AG04449 (cell line): ENCODE data around the gene APOO.

ENCODE experiments used
- CTCF ChIA-PET: fragments of 350-600 bp; formaldehyde crosslinking; extraction: SDS; loops from one replicate; lab custom pipeline; 2021; ENCODE audit warnings: antibody characterized with exemption; lab: Yijun Ruan, JAX
- POLR2A ChIA-PET: fragments of 400-600, 350-600 bp; formaldehyde crosslinking; extraction: SDS; loops from one replicate; lab custom pipeline; 2020; ENCODE audit warnings: antibody characterized with exemption, inconsistent platforms; lab: Yijun Ruan, JAX
- DNase-seq: peaks from one replicate; pipeline ENCODE4 v3.0.0-alpha.2; 2010; ENCODE audit warnings: low read depth, low spot score
- H3K4me3 ChIP-seq: 2 replicates; pipeline ENCODE4 v1.5.1; 2011; ENCODE audit warnings: low read depth, mild to moderate bottlenecking, control low read depth, low read length
- TF ChIP-seq, protein P1 (sequence below): IDR thresholded peaks from one replicate; pipeline ENCODE4 v1.5.1; 2011; ENCODE audit warnings: mild to moderate bottlenecking, moderate library complexity, low read length, control low read depth, inconsistent platforms; ENCODE audit not compliant: insufficient read depth; ENCODE audit errors: missing control alignments

Gene APOO

DNA sequence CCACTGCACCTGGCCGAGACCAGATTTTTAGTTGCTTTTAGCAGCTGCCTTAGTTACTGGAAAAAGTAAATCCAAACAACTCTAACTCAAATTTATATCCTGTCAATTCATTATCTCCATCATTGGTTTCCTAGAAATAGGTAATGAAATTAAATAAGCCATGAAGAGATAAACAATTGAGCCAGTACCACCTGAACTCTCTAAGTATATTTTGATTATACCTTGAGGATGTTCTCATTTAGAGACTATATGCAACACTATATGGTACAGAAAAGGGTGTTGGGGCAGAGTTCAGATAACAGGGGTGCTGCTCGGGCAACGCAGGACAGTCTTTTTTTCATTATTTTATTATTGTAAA lies 89.8 kb downstream of the APOO start:
- no peak overlapping the region for H3K4me3 ChIP-seq
- CTCF ChIA-PET = no interaction called here
- TF ChIP-seq, protein P1, sequence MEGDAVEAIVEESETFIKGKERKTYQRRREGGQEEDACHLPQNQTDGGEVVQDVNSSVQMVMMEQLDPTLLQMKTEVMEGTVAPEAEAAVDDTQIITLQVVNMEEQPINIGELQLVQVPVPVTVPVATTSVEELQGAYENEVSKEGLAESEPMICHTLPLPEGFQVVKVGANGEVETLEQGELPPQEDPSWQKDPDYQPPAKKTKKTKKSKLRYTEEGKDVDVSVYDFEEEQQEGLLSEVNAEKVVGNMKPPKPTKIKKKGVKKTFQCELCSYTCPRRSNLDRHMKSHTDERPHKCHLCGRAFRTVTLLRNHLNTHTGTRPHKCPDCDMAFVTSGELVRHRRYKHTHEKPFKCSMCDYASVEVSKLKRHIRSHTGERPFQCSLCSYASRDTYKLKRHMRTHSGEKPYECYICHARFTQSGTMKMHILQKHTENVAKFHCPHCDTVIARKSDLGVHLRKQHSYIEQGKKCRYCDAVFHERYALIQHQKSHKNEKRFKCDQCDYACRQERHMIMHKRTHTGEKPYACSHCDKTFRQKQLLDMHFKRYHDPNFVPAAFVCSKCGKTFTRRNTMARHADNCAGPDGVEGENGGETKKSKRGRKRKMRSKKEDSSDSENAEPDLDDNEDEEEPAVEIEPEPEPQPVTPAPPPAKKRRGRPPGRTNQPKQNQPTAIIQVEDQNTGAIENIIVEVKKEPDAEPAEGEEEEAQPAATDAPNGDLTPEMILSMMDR = no peak
- POLR2A ChIA-PET = no interaction called here
- no peak for DNase-seq

DNA sequence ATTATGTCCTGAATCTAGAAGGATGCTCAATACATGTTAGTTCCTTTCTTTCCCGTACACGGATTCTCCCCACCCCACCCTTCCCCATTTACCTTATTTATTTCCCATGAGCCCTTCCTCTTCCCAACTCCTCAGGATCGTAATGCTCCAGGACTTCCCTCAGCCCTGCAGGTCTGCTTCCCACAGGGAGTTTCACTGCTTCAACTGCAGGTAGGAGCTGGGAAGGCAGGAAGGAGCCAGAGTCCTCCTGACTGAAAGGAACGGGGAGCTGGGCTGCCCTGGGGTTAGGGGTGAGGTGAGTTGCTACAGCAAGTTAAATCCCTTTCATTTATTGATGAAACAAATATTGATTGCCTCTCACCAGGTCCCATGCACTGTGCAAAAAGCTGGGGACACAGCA lies 91.6 kb downstream of the APOO start:
- CTCF ChIA-PET = no interaction called here

DNA sequence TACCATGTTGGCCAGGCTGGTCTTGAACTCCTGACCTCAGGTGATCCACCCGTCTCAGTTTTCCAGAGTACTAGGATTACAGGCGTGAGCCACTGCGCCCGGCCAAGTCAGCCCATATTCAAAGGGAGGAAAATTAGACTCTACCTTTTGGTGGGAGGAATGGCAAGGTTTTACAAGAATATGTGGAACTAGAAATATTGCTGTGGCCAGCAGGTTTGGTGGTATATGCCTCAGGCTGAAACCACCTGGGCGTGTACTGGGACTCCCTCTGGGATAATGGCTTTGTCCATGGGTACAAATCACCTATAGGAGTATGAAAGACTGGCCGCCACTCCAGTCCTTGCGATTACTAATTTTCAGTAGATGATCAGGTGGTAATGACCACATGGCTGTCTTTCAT lies 92.4 kb downstream of the APOO start:
- CTCF ChIA-PET = no interaction called here
- POLR2A ChIA-PET = no interaction called here
- TF ChIP-seq, protein P1 = no peak
- DNase-seq = no peak
- no peak overlapping the region for H3K4me3 ChIP-seq

More for the DNA sequence above, 91.6 kb downstream of the APOO start:
- POLR2A ChIA-PET = no interaction called here
- TF ChIP-seq, protein P1 = no peak
- no peak for DNase-seq
- no peak overlapping the region for H3K4me3 ChIP-seq

GRCh38 chrX:23813808-23814207 lies 93.9 kb downstream of the APOO start:
- POLR2A ChIA-PET = no interaction called here
- no peak for DNase-seq
- CTCF ChIA-PET = interaction anchor here (1.5 kb wide), 1 partner anchor 30 kb away, joined by 4 read pairs; no protein-coding TSS in a partner anchor
- TF ChIP-seq, protein P1 = no peak
- no peak overlapping the region for H3K4me3 ChIP-seq

GRCh38 chrX:23811656-23812055 lies 96.1 kb downstream of the APOO start:
- TF ChIP-seq, protein P1 = no peak
- no peak for DNase-seq
- ChIA-PET POLR2A (no interaction called here), CTCF (no interaction called here)
- H3K4me3 ChIP-seq = no peak overlapping the region

- TF ChIP-seq, protein P1 = no peak
- ChIA-PET CTCF (no interaction called here), POLR2A (no interaction called here)
- no peak overlapping the region for H3K4me3 ChIP-seq
- no peak for DNase-seq
Measured at GRCh38 chrX:23811108-23811651, 96.6 kb downstream of the APOO start.
